Gastrocnemius medialis (tissue), 4 donors: ENCODE results near the gene C1QTNF6.

Experiments
- CTCF ChIP-seq, 5 experiments: fragments of 450-650 bp in 3 of 5; fragments of 200-600 bp in 2 of 5; sonication (generic) in 2 of 5; IDR thresholded peaks in 4 of 5; conservative IDR thresholded peaks in 1 of 5; 1 replicate in 4 of 5; 2 replicates in 1 of 5; pipeline ENCODE4 v1.5.1; 2016 to 2019; ENCODE audit warnings: antibody characterized with exemption in 5 of 5, mild to moderate bottlenecking in 3 of 5, moderate library complexity in 3 of 5
- POLR2A ChIP-seq, 2 donors: fragments of 450-650 bp; IDR thresholded peaks; one replicate each; pipeline ENCODE4 v1.6.1; 2017; ENCODE audit warnings: antibody characterized with exemption in 2 of 2, mild to moderate bottlenecking in 2 of 2, moderate library complexity in 2 of 2

GRCh38 chr22:37234736-37235711 lies 47.0 kb upstream of the C1QTNF6 start:
- TF ChIP-seq CTCF (IDR thresholded peaks at IDR 0.05 in 4 of 5, conservative IDR thresholded peaks at IDR 0.05 in 1 of 5) (no peak), POLR2A (IDR thresholded peaks at IDR 0.05) (no peak)
